ENCODE results near the gene ACVRL1.
"Not testable (repeated sequence)": the region's sequence is repeated elsewhere in the genome, so short reads cannot be mapped to it uniquely, and the experiment has no call there.

DNA sequence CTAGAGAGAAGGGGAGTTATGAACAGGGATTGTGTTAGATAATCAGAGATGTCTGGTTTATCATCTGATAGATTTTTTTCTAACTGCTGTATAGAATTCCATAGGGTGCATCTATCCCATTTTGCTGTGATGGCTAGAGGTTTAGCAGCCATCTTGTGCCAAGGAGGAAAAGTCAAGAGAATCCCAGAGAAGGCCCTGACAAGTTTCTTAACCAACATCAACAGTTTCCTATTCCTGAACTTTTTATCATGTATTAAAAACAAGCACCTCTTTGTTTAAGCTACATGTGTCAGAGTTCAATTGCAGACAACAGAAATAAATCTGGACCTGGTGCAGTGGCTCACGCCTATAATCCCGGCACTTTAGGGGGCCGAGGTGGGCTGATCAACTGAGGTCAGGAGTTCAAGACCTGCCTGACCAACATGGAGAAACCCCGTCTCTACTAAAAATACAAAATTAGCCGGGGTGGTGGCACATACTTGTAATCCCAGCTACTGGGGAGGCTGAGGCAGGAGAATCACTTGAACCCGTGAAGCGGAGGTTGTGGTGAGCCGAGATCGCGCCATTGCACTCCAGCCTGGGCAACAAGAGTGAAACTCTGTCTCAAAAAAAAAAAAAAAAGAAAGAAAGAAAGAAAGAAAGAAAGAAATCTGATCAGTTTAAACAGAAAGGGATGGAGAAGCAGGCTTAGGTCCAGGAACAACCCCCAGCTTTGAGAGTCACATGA, 21.8 kb upstream of the ACVRL1 start:
- TF ChIP-seq, protein P1, sequence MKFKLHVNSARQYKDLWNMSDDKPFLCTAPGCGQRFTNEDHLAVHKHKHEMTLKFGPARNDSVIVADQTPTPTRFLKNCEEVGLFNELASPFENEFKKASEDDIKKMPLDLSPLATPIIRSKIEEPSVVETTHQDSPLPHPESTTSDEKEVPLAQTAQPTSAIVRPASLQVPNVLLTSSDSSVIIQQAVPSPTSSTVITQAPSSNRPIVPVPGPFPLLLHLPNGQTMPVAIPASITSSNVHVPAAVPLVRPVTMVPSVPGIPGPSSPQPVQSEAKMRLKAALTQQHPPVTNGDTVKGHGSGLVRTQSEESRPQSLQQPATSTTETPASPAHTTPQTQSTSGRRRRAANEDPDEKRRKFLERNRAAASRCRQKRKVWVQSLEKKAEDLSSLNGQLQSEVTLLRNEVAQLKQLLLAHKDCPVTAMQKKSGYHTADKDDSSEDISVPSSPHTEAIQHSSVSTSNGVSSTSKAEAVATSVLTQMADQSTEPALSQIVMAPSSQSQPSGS (IDR thresholded peaks at IDR 0.05; ENCODE audit: low read length): not testable (repeated sequence)
- TF ChIP-seq JUND (IDR thresholded peaks at IDR 0.05; ENCODE audit: low read depth, low read length); RUNX3 (IDR thresholded peaks at IDR 0.05; ENCODE audit: low read length); POU2F2 (IDR thresholded peaks at IDR 0.05; ENCODE audit: borderline replicate concordance, low read depth, low read length); RELA (IDR thresholded peaks at IDR 0.05; ENCODE audit: borderline replicate concordance, partially characterized antibody); NFYB (IDR thresholded peaks at IDR 0.05; ENCODE audit: insufficient read depth, low read depth, low read length); ZSCAN29 (IDR thresholded peaks at IDR 0.05): not testable (repeated sequence)
- TF ChIP-seq, protein P2, sequence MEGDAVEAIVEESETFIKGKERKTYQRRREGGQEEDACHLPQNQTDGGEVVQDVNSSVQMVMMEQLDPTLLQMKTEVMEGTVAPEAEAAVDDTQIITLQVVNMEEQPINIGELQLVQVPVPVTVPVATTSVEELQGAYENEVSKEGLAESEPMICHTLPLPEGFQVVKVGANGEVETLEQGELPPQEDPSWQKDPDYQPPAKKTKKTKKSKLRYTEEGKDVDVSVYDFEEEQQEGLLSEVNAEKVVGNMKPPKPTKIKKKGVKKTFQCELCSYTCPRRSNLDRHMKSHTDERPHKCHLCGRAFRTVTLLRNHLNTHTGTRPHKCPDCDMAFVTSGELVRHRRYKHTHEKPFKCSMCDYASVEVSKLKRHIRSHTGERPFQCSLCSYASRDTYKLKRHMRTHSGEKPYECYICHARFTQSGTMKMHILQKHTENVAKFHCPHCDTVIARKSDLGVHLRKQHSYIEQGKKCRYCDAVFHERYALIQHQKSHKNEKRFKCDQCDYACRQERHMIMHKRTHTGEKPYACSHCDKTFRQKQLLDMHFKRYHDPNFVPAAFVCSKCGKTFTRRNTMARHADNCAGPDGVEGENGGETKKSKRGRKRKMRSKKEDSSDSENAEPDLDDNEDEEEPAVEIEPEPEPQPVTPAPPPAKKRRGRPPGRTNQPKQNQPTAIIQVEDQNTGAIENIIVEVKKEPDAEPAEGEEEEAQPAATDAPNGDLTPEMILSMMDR (IDR thresholded peaks at IDR 0.05 in 2 of 3, conservative IDR thresholded peaks at IDR 0.05 in 1 of 3; ENCODE audit: control insufficient read depth in 2 of 3, extremely low read depth in 1 of 3, insufficient read depth in 1 of 3, low read depth in 3 of 3, low read length in 3 of 3): not testable (repeated sequence)
- TF ChIP-seq, protein P3, sequence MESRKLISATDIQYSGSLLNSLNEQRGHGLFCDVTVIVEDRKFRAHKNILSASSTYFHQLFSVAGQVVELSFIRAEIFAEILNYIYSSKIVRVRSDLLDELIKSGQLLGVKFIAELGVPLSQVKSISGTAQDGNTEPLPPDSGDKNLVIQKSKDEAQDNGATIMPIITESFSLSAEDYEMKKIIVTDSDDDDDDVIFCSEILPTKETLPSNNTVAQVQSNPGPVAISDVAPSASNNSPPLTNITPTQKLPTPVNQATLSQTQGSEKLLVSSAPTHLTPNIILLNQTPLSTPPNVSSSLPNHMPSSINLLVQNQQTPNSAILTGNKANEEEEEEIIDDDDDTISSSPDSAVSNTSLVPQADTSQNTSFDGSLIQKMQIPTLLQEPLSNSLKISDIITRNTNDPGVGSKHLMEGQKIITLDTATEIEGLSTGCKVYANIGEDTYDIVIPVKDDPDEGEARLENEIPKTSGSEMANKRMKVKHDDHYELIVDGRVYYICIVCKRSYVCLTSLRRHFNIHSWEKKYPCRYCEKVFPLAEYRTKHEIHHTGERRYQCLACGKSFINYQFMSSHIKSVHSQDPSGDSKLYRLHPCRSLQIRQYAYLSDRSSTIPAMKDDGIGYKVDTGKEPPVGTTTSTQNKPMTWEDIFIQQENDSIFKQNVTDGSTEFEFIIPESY (IDR thresholded peaks at IDR 0.05): not testable (repeated sequence)
- TF ChIP-seq, protein P4, sequence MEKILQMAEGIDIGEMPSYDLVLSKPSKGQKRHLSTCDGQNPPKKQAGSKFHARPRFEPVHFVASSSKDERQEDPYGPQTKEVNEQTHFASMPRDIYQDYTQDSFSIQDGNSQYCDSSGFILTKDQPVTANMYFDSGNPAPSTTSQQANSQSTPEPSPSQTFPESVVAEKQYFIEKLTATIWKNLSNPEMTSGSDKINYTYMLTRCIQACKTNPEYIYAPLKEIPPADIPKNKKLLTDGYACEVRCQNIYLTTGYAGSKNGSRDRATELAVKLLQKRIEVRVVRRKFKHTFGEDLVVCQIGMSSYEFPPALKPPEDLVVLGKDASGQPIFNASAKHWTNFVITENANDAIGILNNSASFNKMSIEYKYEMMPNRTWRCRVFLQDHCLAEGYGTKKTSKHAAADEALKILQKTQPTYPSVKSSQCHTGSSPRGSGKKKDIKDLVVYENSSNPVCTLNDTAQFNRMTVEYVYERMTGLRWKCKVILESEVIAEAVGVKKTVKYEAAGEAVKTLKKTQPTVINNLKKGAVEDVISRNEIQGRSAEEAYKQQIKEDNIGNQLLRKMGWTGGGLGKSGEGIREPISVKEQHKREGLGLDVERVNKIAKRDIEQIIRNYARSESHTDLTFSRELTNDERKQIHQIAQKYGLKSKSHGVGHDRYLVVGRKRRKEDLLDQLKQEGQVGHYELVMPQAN (conservative IDR thresholded peaks at IDR 0.05): not testable (repeated sequence)

Data from GM12878 (cell line).